ENCODE results near the gene SDF2L1.
"Not testable (repeated sequence)": the region's sequence is repeated elsewhere in the genome, so short reads cannot be mapped to it uniquely, and the experiment has no call there.

The SDF2L1 gene

DNA sequence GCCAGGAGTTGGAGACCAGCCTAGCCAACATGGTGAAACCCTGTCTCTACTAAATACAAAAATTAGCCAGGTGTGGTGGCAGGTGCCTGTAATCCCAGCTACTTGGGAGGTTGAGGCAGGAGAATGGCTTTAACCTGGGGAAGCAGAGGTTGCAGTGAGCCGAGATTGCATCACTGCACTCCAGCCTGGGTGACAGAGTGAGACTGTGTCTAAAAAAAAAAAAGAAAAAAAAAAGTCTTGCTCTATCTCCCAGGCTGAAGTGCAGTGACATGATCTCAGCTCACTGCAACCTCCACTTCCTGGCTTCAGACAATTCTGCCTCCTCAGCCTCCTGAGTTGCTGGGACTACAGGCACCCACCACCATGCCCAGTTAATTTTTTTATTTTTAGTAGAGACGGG is 4.7 kb upstream of the SDF2L1 start:
- DNase-seq = not testable (repeated sequence)

DNA sequence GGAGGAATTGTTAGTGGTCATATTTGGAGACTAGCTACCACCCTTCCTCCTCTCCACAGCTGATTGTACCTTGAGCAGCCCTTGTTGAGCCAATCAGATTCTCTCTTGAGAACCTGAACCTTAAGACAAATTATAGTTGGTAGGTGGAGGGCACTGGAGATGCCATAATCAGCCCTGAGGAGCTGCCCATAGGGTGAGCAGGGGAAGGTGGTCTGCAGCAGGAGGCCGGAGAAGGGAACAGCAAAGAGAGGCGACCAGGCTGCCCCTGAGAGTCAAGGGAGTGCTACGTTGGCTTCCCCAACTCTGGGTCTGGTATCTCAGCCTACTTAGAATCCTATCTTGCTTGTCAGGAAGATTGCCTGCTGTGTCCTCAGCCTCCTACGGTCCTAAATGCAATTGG is 2.7 kb upstream of the SDF2L1 start:
- DNase-seq = no peak

DNA sequence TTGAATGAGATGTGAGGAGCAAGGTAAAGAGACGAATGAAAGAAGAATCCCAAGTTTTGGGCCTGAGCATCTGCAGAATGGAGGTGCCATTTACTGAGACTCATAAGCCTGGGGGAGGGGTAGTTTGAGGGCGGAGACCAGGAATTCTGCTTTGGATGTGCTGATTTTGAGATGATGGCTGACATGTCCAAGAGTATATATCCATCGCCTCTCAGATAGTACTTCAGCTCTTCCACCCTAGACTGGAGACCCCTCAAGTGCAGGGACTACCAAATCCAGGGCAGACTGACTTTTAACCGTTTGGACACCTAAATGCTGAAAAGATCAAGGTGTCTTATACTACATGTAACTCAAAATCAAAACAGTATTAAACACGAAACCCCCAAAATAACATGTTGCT is 1.3 kb upstream of the SDF2L1 start:
- no peak for DNase-seq

DNA sequence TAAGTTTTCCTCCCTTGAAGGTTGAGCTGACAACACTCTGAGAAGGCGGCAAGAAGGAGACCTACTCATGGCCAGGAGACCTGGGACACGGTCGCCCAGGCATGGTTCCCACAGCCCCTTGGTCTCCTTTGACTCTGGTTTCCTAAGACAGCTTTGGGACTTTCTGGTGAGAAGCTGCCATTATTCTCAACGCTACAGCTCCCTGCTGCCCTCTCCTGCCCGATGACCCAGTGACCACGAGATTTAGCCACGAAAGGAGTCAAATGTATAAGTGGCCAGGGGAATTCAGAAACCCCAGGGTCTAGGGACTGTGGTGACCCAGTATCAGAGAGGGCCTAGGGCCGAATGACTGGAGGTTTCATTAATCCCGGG is 699 bp upstream of the SDF2L1 start:
- DNase-seq = no peak

DNA sequence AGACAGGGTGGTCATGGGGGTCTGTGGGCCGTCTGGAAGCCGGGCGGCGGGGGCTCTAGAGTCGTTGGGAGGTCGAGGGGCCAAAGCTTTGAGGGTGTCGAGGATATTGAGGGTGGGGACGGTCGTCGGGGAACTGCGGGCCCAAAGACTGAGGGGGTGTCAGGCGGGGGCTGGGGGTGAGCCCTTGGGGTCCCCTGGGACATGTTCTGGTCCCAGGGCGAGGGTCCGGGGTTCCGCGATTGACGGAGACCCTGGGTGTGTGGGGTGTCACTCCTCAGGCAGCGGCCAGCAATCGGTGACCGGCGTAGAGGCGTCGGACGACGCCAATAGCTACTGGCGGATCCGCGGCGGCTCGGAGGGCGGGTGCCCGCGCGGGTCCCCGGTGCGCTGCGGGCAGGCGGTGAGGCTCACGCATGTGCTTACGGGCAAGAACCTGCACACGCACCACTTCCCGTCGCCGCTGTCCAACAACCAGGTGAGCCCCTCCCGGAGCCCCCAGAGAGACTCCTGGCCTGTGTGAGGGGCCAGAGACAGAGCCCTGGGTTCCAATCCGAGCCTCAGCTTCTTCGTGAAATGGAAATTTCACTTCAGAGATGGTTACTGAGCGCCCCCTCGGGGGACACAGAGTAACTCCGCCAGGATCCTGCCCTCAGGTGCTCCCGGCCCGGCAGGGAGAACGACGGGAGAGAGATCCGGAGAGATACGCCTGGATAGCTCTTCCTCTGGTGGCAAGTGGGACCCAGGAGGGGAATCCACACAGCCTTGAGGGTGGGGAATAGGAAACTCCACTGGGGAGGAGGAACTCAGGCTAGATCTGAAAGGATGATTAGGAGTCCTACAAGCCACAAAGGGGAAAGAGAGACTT is 714 bp downstream of the SDF2L1 start:
- DNase-seq = peak; percentile 35

DNA sequence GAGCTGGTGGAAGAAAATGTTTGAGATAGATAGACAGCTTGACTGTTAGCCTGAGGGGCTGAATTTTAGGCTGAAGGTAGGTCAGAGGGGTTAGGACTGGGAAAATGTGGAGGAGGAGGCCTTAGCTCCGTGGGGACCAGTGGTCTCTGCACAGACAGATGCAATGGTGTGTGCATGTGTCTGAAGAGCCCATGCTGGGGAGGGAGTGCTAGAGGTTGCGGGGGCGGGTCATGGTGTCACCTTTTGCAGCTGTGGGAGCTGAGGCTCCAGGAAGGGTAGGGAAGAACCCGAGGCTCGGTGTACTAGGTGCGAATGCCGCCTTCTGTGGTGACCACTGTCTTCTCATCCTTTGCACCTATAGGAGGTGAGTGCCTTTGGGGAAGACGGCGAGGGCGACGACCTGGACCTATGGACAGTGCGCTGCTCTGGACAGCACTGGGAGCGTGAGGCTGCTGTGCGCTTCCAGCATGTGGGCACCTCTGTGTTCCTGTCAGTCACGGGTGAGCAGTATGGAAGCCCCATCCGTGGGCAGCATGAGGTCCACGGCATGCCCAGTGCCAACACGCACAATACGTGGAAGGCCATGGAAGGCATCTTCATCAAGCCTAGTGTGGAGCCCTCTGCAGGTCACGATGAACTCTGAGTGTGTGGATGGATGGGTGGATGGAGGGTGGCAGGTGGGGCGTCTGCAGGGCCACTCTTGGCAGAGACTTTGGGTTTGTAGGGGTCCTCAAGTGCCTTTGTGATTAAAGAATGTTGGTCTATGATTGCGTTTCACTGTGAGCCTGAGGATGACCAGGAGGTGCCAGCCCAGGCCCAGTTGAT is 1.6 kb downstream of the SDF2L1 start:
- DNase-seq = no peak

DNA sequence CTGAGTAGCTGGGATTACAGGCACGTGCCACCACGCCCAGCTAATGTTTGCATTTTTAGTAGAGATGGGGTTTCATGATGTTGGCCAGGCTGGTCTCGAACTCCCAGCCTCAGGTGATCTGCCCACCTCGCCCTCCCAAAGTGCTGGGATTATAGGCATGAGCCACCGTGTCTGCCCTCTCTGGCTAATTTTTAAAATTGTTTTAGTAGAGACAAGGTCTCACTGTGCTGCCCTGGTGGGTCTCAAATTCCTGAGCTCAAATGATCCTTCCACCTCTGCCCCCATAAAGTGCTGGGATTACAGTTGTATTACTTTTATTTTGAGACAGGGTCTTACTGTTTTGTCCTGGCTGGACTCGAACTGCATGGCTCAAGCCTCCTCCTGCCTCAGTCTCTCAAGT is 3.4 kb downstream of the SDF2L1 start:
- DNase-seq = not testable (repeated sequence)

DNA sequence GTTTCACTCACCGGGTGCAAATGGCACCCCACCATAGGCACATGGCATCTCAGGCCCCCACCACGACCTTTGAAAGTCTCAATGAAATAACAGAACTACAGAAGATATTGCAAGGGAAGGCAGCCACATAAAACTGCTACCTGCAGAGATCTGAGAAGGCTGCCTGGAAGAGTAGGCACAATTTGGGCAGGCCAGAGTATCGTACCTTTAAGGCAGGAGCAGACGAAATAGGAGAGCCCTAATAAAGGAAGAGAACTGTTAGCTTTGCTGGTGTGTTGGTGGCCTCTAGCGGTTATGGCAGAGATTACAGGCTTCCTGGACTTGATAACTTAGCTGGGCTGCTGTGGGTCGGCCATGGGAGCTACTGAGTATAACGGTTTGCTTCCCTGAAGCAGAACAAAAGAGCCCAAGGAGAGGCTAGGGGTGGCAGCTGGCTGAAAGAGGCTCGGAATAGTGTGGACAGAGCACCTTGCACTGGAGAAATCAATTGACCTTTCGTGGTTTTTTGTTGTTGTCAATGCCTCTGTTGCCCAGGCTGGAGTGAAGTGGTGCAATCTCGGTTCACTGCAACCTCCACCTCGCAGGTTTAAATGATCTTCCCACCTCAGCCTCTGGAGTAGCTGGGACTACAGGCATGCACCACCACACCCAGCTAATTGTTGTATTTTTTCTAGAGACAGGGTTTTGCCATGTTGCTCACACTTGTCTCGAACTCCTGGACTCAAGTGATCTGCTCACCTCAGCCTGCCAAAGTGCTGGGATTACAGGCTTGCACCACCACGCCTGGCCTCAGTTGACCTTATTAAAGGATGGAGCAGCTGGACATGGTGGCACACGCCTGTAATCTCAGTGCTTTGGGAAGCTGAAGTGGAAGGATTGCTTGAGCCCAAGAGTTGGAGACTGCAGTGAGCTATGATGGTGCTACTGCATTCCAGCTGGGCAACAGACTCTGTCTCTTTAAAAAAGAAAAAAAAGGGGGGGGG is 4.8 kb downstream of the SDF2L1 start:
- DNase-seq = peak; percentile 62

DNA sequence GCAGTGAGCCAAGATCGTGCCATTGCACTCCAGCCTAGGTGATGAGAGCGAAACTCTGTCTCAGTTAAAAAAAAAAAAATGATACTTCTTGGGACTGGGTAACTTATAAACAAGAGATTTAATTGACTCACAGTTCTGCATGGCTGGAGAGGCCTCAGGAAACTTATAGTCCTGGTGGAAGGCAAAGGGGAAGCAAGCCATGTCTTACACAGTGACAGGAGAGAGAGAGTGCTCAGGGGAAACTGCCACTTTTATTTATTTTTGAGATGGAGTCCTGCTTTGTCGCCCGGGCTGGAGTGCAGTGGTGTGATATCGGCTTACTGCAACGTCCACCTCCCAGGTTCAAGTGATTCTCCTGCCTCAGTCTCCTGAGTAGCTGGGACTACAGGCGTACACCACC is 8.2 kb downstream of the SDF2L1 start:
- DNase-seq = no peak

DNA sequence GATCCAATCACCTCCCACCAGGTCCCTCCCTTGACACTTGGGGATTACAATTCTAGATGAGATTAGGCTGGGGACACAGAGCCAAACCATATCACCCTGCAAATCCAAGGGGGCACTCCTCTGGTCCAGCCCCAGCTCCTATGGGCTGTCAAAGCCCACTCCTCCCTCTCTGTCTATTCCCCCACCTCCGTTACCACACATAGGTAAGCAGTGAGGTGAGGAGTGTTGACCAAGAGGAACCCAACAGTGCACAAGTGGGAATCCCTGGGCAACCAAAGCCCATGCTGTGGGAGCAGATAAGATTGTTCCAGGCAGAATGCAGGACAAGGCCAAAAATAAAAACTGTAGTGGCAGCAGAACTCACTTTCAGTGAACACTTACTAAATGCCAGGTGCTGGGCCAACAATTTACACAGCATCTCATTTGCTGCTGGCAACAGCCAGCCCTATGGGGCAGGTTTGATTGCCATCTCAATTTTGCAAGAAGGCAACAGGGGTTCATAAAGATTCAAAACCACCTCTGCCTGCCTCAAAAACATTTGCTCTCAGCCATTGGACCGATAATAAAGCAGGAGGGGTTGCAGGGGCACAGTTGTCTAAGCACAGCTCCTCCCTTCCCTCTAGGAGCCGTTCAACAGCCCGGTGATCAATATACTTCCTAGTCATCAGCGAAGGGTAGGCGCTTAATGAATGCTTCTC is 8.9 kb downstream of the SDF2L1 start:
- no peak for DNase-seq

DNA sequence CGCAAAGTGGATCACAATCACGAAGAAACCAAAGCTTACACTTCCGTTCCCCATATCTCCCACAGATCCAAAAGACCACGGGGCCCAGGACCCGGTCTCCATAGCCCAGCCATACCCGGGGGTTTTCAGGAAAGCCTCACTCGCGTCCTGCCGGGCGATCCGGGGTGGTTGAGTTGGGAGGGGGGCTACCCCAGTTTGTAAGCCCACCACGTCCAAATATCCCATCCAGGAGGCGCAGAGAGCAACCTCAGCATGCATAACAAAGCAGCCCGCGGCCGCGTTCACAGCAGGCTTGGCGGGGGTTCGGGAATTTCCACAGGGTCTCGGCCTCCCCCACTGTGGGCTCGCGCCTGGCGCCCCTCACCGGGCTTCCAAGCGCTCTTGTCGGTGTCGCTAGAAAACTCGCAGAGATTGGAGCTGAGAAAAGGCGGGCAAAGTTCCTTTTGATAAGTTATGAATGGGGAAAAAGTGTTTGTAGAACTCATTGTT is 9.5 kb downstream of the SDF2L1 start:
- DNase-seq = no peak

DNA sequence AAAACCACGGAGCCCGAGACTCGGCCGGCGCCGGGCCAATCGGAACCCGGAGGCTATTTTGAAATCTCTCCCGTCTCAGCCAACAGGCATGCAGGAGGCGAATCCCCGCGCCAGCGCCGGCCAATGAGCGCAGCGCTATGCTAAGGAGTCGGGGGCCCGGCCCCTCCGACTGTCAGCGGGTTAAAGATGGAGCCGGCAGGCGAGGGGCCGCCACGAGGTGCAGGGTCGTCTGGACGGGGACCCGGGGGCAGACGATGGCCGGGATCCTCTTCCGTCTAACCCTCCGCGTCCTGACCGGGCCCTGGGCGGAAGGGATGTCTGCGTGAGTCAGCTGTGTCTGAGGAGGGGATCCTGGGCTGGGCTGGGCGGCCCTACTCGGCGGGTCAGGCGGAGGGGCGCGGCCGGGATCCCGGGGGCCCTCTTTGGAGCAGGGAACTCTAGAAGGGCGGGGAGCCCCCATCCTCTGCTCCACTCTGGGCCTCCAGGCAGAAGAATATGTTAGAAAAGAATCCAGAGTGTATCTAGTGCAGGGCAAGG is 10.0 kb downstream of the SDF2L1 start:
- peak; percentile 76 for DNase-seq

DNA sequence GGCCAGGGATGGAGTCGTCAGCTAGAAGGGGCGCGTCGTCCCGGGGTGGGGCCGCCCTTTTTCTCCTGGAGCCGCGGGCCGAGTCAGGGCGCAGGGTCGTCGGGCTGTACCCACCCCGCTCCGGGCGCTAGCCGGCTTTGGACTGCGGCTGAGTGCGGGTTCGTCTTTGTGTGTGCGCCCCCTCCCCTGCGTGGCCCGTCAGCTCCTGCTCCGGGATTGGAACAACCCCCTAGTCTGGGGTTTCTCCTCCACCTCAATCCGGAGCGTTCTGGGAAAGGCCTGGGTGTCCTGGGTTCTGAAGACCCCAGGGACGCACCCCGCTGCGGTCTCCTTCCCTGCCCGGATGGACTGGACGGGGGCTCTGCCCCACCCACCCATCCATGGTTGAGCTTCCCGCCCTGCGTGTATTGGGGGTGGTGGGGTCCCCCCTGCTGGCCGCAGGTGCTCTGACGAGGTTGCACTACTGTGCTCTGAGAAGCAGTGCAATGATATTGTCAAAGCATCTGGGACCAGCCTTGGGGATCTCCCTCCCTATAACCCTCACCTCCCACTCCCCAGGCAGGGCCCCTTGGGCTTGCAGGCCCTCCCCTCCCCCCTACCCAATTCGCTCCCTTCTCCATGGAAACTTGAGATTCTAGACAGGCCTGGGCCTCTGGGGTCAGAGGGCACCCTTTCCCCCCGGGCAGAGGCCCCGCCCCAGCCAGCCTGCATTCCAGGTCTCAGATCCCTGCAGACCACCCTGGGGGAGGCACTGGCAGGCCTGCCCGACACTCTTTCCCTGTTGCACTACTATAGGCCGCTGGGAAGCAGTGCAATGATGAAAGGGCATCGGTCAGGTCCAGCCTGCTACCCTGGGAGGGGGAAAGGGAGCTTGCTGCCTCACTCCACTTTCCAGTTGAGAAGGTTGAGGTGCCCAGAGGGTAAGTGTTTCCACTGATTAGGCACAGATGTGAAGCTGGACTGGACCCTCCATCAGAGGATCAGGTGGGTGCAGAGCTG is 10.7 kb downstream of the SDF2L1 start:
- DNase-seq = no peak

DNA sequence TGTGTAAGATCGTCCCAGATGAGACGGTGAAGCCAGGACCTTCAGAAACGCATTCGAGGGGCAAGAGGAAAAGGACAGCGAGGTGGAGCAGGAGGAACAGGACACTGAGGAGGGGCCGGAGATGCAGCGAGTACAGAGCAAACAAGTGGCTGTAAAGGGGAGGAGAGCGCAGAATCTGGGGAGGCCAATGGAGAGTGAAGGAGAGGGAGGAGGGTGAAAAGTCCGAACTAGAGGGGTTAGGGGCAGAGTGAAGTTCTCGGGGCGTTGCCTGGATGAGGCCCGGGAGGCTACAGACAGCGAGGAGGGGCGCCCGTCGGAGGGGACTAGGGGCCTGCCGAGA is 14.9 kb downstream of the SDF2L1 start:
- DNase-seq = no peak

DNA sequence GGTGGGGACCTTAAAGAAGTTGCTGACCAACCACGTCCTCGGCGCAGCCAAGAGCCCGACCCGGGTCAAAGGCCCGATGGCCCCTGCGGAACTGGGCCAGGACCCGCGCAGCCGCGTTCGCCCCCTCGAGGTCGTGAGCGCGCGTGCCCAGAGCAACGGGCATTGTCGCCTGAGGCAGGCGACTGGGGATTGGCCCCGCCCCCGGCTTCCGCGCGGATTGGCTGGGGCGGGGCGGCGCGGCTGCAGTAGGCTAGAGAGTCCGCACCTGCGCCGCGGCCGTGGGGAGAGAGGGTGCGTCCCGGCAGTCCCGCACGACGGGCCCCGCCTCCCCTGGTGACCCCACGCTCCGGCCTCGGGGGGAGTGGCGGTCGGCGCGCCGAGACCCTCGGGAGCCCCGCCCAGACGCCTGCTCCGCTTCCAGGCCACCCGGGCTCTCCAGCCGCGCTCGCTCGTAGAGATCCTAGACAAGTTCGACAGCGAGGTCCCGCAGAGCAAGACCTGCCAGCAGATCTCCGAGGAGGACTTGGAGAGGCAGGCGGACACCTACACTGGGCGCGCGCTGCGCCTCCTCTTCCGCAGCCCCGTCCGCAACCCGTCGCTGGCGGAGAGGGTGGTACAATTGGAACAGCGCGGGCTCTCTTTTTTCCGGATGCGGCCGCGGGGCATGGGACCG is 15.4 kb downstream of the SDF2L1 start:
- peak; percentile 84 for DNase-seq

DNA sequence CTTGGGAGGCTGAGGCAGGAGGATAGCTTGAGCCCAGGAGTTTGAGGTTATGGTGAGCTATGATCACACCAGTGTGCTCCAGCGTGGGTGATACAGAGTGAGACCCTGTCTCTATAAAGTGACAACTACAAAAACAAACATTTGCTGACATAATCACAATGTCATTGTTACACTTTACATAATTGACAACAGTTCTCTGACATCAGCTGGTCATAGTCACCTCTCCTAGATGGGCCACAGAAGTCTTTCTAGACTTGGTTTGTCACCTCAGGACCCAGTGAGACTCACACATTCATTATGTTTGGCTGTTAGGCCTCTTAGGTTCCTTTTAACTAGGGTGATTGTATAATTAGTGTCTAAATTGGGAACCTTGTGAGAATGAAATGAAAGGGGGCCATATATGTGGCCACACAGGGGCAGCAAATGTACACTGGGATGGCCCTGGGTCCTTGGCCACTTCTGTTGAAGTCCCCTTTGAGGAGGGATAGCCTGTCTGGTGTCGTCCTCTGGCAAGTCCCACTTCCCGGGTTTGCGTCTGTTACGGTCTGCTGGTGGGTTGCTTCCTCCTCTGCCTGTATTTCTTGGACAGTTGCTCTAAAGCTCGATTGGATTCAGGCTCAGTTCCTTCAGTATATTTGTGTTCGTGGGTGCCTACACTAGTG is 17.9 kb downstream of the SDF2L1 start:
- DNase-seq = no peak

DNA sequence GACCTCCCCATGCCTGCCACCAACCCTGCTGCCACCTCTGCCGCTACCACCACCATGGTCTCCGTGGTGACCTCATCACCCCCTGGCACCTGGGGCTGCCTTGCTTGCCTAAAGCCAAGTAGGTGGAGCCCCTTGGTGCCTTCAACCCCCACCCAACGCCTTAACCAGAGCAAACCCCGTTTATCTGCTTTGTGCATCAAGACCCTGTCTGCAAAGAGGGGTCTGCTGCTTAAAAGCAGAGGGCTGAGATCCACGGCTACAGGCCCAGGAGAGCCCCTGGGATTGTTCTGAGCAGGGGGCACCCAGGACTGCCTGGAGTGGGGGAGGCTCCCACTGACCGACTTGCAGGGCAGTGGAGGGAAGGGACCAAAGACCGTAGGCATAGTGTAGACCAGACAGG is 18.8 kb downstream of the SDF2L1 start:
- DNase-seq = no peak

DNA sequence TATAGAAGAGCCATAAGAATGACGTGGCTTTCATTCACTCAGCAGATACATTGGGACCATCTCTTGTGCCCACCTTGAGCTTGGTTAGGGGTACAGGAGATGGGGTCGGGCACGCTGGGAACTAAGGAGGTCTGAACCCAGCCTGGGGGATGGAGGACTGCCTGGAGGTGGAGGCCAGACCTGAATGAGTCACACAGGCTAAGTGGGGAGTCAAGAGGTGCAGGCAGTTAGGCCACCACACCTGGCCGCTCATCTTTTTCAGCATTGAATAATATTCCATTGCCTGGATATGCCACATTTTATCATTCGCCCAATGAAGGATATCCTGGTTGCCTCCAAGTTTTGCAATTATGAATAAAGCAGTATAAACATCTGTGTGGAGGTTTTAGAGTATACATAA is 19.9 kb downstream of the SDF2L1 start:
- DNase-seq = no peak

DNA sequence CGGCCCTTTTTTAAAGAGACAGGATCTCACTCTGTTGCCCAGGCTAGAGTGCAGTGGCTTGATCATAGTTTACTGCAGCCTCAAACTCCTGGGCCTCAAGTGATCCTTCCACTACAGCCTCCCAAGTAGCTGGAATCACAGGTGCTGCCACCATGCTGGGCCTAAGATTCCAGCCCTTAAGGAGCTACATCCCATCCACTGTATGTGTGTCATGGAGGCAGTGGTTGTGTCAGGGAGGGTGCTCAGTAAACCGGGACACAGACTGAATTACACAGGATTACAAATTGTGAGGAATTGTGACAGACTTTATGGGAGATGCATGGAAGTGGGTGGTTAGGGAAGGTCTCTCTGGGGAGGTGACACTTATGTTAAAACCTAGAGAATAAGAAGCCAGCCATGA is 21.6 kb downstream of the SDF2L1 start:
- DNase-seq = no peak
